Caco-2 (cell line): ENCODE measurements around the gene XKR7. TPM values are rescaled to one million over a fixed set of nuclear protein-coding genes. Genes with fewer than 3 reads are reported as not detected.

Experiments
- BruUV-seq: library from RNA; stranded (reverse); fragments of 400-500 nt; replicated peaks from 2 replicates; lab custom pipeline; 2021; lab: Mats Ljungman, UMichigan
- CTCF ChIA-PET: fragments of 300-600 bp; sonication (Branson Sonifier 250); formaldehyde crosslinking; loops from one replicate; lab custom pipeline; 2022; ENCODE audit warnings: antibody characterized with exemption; lab: Charles Lee
- POLR2A ChIA-PET: fragments of 300-600 bp; sonication (Branson Sonifier 250); formaldehyde crosslinking; loops from one replicate; lab custom pipeline; 2022; ENCODE audit warnings: antibody characterized with exemption; lab: Charles Lee
- DNase-seq, 2 experiments: peaks; one replicate each; pipeline versions ENCODE4 v3.0.0 to v3.0.0-alpha.2; 2020 to 2022
- H3K27me3 ChIP-seq: replicated peaks from 2 replicates; pipeline ENCODE4 v1.6.0; 2011; ENCODE audit warnings: low read length; ENCODE audit not compliant: control insufficient read depth, insufficient read depth
- H3K36me3 ChIP-seq: 2 replicates; pipeline ENCODE4 v1.5.1; 2011; ENCODE audit warnings: low read length; ENCODE audit not compliant: control insufficient read depth, insufficient read depth
- H3K4me1 ChIP-seq: fragments of 250-450 bp; sonication (Bioruptor Pico); 2 replicates; pipeline ENCODE4 v1.5.1; 2020; ENCODE audit warnings: mild to moderate bottlenecking
- H3K4me3 ChIP-seq: 2 replicates; pipeline ENCODE4 v1.5.1; 2011; ENCODE audit warnings: low read depth, mild to moderate bottlenecking, control low read depth, low read length
- H3K9me3 ChIP-seq: fragments of 250-450 bp; sonication (Bioruptor Pico); 2 replicates; pipeline ENCODE4 v1.5.1; 2020; ENCODE audit warnings: mild to moderate bottlenecking, moderate library complexity
- H3K27ac Mint-ChIP-seq: one replicate; pipeline ENCODE4 v1.8.0; 2022; ENCODE audit warnings: mixed read lengths; ENCODE audit not compliant: unreplicated experiment
- H3K27me3 Mint-ChIP-seq: one replicate; pipeline ENCODE4 v1.8.0; 2022; ENCODE audit warnings: mixed read lengths; ENCODE audit not compliant: insufficient read depth, unreplicated experiment
- H3K36me3 Mint-ChIP-seq: one replicate; pipeline ENCODE4 v1.8.0; 2022; ENCODE audit warnings: mild to moderate bottlenecking, mixed read lengths; ENCODE audit not compliant: insufficient read depth, unreplicated experiment
- H3K4me1 Mint-ChIP-seq: one replicate; pipeline ENCODE4 v1.8.0; 2022; ENCODE audit warnings: low read depth, mixed read lengths; ENCODE audit not compliant: unreplicated experiment
- H3K4me3 Mint-ChIP-seq: one replicate; pipeline ENCODE4 v1.8.0; 2022; ENCODE audit warnings: mild to moderate bottlenecking, moderate library complexity, mixed read lengths; ENCODE audit not compliant: unreplicated experiment
- H3K9me3 Mint-ChIP-seq: one replicate; pipeline ENCODE4 v1.8.0; 2022; ENCODE audit warnings: mixed read lengths; ENCODE audit not compliant: unreplicated experiment
- CTCF ChIP-seq, 2 experiments: fragments of 200-600 bp in 1 of 2; IDR thresholded peaks; 1 replicate in 1 of 2; 2 replicates in 1 of 2; pipeline versions ENCODE4 v1.5.1 to v1.8.0; 2011 to 2022; ENCODE audit warnings: antibody characterized with exemption in 1 of 2, control low read depth in 1 of 2, inconsistent platforms in 1 of 2, low read depth in 1 of 2, low read length in 1 of 2, mild to moderate bottlenecking in 1 of 2, moderate library complexity in 1 of 2; ENCODE audit not compliant: insufficient read depth in 1 of 2, severe bottlenecking in 1 of 2, unreplicated experiment in 1 of 2
- intact Hi-C: fragments of 100-400 bp; cut with micrococcal nuclease; formaldehyde crosslinking; loops from one replicate; pipeline ENCODE4 v1.10.0; 2022; ENCODE audit not compliant: unreplicated experiment
- total RNA-seq: library from RNA; stranded (reverse); gene quantifications from 2 replicates; pipeline ENCODE4 v1.2.3, GENCODE V29; 2022

XKR7 gene
- total RNA-seq, 1 experiment from 2014 or later, result not detected

- H3K4me3 Mint-ChIP-seq, result no peak overlapping the region
- ChIA-PET POLR2A (interaction anchor here (0.6 kb wide), 1 partner anchor 158 kb away, joined by 5 read pairs; no protein-coding TSS in a partner anchor), CTCF (no interaction called here)
- intact Hi-C loops, result no loop called here
- no peaks in the 10 kb centered on the region for H3K9me3 Mint-ChIP-seq
- peak in 1 of 2 experiments; percentile 31 for DNase-seq
- Histone ChIP-seq H3K4me1 (no peaks in the 10 kb centered on the region), H3K4me3 (no peak overlapping the region), H3K9me3 (peaks cover 10% of the 10 kb centered on the region; the same call in 1 of the 2 replicates), H3K36me3 (no peaks in the 10 kb centered on the region), H3K27me3 (0 out of 2 replicates have a peak, but pooled peaks cover 2% of the 10 kb centered on the region)
- no peaks in the 10 kb centered on the region for H3K4me1 Mint-ChIP-seq
- no peak for TF ChIP-seq CTCF (IDR thresholded peaks at IDR 0.05; ENCODE audit: insufficient read depth in 1 of 2, low read depth in 1 of 2, low read length in 1 of 2, severe bottlenecking in 1 of 2, unreplicated experiment in 1 of 2)
- peaks cover 42% of the 10 kb centered on the region for H3K27me3 Mint-ChIP-seq
- no TSS peak for BruUV-seq
- H3K27ac Mint-ChIP-seq, result no peak overlapping the region
- H3K36me3 Mint-ChIP-seq, result no peaks in the 10 kb centered on the region
Observed at GRCh38 chr20:32045999-32046398, 78.0 kb downstream of the XKR7 start.

- no peaks in the 10 kb centered on the region for H3K4me1 ChIP-seq
- peak in 1 of 2 experiments; percentile 27 for DNase-seq
- CTCF ChIA-PET, result no interaction called here
- H3K4me1 Mint-ChIP-seq, result no peaks in the 10 kb centered on the region
- no peak overlapping the region for H3K4me3 ChIP-seq
- no peak for TF ChIP-seq CTCF (IDR thresholded peaks at IDR 0.05; ENCODE audit: insufficient read depth in 1 of 2, low read depth in 1 of 2, low read length in 1 of 2, severe bottlenecking in 1 of 2, unreplicated experiment in 1 of 2)
- H3K4me3 Mint-ChIP-seq, result no peak overlapping the region
- H3K36me3 Mint-ChIP-seq, result no peaks in the 10 kb centered on the region
- no peak overlapping the region for H3K27ac Mint-ChIP-seq
- H3K36me3 ChIP-seq, result no peaks in the 10 kb centered on the region
- no TSS peak for BruUV-seq
- POLR2A ChIA-PET, result no interaction called here
- peaks cover 7% of the 10 kb centered on the region for H3K27me3 ChIP-seq
- peaks cover 46% of the 10 kb centered on the region for H3K27me3 Mint-ChIP-seq
- intact Hi-C loops, result no loop called here
- H3K9me3 ChIP-seq, result 0 out of 2 replicates have a peak, but pooled peaks cover 10% of the 10 kb centered on the region
- H3K9me3 Mint-ChIP-seq, result no peaks in the 10 kb centered on the region
Observed at GRCh38 chr20:32050324-32050841, 82.4 kb downstream of the XKR7 start.

GRCh38 chr20:32050851-32051556 lies 83.1 kb downstream of the XKR7 start:
- ChIA-PET CTCF (no interaction called here), POLR2A (no interaction called here)
- Mint-ChIP-seq H3K4me3 (no peak overlapping the region), H3K27ac (no peak overlapping the region), H3K4me1 (no peaks in the 10 kb centered on the region), H3K27me3 (peaks cover 42% of the 10 kb centered on the region), H3K36me3 (no peaks in the 10 kb centered on the region), H3K9me3 (no peaks in the 10 kb centered on the region)
- DNase-seq, result peak in 1 of 2 experiments; percentile 43
- no peak for TF ChIP-seq CTCF (IDR thresholded peaks at IDR 0.05; ENCODE audit: insufficient read depth in 1 of 2, low read depth in 1 of 2, low read length in 1 of 2, severe bottlenecking in 1 of 2, unreplicated experiment in 1 of 2)
- no peak overlapping the region for H3K4me3 ChIP-seq
- no peaks in the 10 kb centered on the region for H3K4me1 ChIP-seq
- intact Hi-C loops, result no loop called here
- 0 out of 2 replicates have a peak, but pooled peaks cover 10% of the 10 kb centered on the region for H3K9me3 ChIP-seq
- no TSS peak for BruUV-seq
- H3K27me3 ChIP-seq, result peaks cover 7% of the 10 kb centered on the region
- H3K36me3 ChIP-seq, result no peaks in the 10 kb centered on the region
